Chondrocyte (in vitro differentiated cells): ENCODE measurements around the gene DYNLT5. TPM values are rescaled to one million over a fixed set of nuclear protein-coding genes. Genes with fewer than 3 reads are reported as not detected.
A peak's percentile ranks its signal among the peaks of the same experiment; 100 is the strongest.

Experiments used
- DNase-seq: peaks from one replicate; pipeline ENCODE4 v3.0.0; 2021; ENCODE audit warnings: mixed read lengths, low spot score
- H3K27ac Mint-ChIP-seq: one replicate; pipeline ENCODE4 v1.8.0; 2021; ENCODE audit warnings: mild to moderate bottlenecking, moderate library complexity, mixed read lengths; ENCODE audit not compliant: unreplicated experiment
- H3K27me3 Mint-ChIP-seq: 2 replicates; pipeline ENCODE4 v1.8.0; 2021; ENCODE audit warnings: low read depth, mixed read lengths
- H3K36me3 Mint-ChIP-seq: 2 replicates; pipeline ENCODE4 v1.8.0; 2021; ENCODE audit warnings: low read depth, mixed read lengths
- H3K4me1 Mint-ChIP-seq: 2 replicates; pipeline ENCODE4 v1.8.0; 2021; ENCODE audit warnings: low read depth, mild to moderate bottlenecking, mixed read lengths
- H3K4me3 Mint-ChIP-seq: one replicate; pipeline ENCODE4 v1.8.0; 2021; ENCODE audit warnings: mild to moderate bottlenecking, moderate library complexity, mixed read lengths; ENCODE audit not compliant: unreplicated experiment
- H3K9me3 Mint-ChIP-seq: 2 replicates; pipeline ENCODE4 v1.8.0; 2021; ENCODE audit warnings: low read depth, mixed read lengths
- long read RNA-seq: library from polyadenylated mRNA; stranded (forward); transcript quantifications from one replicate; pipeline ENCODE4 v2.0.0, GENCODE V29; 2021
- total RNA-seq: library from RNA; stranded (reverse); gene quantifications from 3 replicates; pipeline ENCODE4 v1.2.1, GENCODE V29; 2021
- TF ChIP-seq, protein P1 (sequence below): fragments of 200-600 bp; sonication (generic); IDR thresholded peaks from 2 replicates; pipeline ENCODE4 v1.5.0; 2021; ENCODE audit warnings: antibody characterized with exemption, mild to moderate bottlenecking, moderate library complexity

Gene DYNLT5
- total RNA-seq = not detected in 3 replicates
- long read RNA-seq = 0 reads

DNA sequence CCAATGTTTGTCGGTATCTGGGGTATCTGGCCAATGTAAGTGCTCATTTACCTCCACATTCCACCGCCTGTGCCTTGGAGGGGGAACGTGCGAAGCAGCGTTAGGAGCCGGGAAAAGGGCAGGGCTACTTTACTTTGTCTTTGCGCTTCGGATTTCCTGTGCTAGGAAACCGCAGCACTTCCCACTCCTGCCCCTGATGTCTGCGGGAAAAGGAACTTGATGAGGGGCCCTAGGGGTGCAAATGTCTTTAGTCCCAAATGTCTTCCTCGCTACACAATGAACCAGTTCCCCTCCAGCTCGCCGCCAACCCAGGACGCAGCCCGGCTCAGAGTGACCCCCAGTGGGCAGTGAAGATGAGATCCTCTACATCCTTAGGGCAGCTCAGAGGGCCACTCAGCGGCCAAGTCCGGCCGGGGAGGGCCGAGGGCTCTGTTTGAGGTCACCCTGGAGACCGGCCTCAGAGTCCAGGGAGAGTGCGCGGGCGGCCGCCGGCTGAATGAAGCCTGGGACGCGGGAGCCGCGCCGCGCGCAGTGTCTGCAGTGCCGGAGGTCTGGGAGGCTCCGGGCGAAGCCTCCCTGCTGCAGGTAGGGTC, at the start of gene DYNLT5:
DYNLT5 (plus strand) TSS at position 460 of the 593 bp plus-strand sequence. CDS start 2,200 bp downstream, outside the sequence.
- Mint-ChIP-seq H3K4me1 (peaks cover 20% of the 10 kb centered on the region), H3K27ac (no peak within 1 kb of the TSS), H3K9me3 (no peaks in the 10 kb centered on the region), H3K4me3 (peak within 1 kb of the TSS; percentile 72), H3K27me3 (no peaks in the 10 kb centered on the region), H3K36me3 (no peaks in the 10 kb centered on the region)
- DNase-seq = peak; percentile 84
- TF ChIP-seq, protein P1, sequence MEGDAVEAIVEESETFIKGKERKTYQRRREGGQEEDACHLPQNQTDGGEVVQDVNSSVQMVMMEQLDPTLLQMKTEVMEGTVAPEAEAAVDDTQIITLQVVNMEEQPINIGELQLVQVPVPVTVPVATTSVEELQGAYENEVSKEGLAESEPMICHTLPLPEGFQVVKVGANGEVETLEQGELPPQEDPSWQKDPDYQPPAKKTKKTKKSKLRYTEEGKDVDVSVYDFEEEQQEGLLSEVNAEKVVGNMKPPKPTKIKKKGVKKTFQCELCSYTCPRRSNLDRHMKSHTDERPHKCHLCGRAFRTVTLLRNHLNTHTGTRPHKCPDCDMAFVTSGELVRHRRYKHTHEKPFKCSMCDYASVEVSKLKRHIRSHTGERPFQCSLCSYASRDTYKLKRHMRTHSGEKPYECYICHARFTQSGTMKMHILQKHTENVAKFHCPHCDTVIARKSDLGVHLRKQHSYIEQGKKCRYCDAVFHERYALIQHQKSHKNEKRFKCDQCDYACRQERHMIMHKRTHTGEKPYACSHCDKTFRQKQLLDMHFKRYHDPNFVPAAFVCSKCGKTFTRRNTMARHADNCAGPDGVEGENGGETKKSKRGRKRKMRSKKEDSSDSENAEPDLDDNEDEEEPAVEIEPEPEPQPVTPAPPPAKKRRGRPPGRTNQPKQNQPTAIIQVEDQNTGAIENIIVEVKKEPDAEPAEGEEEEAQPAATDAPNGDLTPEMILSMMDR = peak; percentile 61

- no peak for DNase-seq
- H3K36me3 Mint-ChIP-seq = peaks cover 3% of the 10 kb centered on the region
- TF ChIP-seq, protein P1 = no peak
- H3K4me1 Mint-ChIP-seq = peaks cover 20% of the 10 kb centered on the region
- no peak overlapping the region for H3K4me3 Mint-ChIP-seq
- no peaks in the 10 kb centered on the region for H3K27me3 Mint-ChIP-seq
- H3K27ac Mint-ChIP-seq = no peak overlapping the region
- H3K9me3 Mint-ChIP-seq = no peaks in the 10 kb centered on the region
Measured at GRCh38 chr1:66704177-66704875, 47.9 kb upstream of the DYNLT5 start.

DNA sequence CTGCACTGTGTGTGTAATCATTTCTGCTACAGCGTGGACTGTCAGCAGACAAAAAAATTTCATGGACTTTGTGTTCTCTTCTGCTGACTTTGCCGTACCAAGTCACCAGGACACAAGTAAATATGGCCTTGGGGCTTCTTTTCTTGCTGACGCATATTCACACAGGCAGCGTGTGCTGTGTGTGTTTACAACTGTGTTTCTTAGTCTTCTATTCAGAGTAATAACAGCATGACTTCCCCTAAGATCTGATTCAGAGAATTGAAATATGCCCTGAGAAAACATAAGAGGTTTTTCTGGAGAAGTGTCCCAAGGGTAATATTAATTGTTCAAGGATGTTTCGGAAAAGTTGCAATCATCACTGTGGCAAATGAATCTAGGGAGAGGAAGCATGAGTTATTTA, 47.1 kb upstream of the DYNLT5 start:
- H3K4me3 Mint-ChIP-seq = no peak overlapping the region
- no peaks in the 10 kb centered on the region for H3K9me3 Mint-ChIP-seq
- peaks cover 20% of the 10 kb centered on the region for H3K4me1 Mint-ChIP-seq
- no peak for DNase-seq
- TF ChIP-seq, protein P1 = no peak
- H3K27ac Mint-ChIP-seq = peak overlapping the region; percentile 73
- H3K36me3 Mint-ChIP-seq = peaks cover 1% of the 10 kb centered on the region
- no peaks in the 10 kb centered on the region for H3K27me3 Mint-ChIP-seq

- Mint-ChIP-seq H3K4me1 (peaks cover 6% of the 10 kb centered on the region), H3K27me3 (no peaks in the 10 kb centered on the region), H3K9me3 (no peaks in the 10 kb centered on the region), H3K36me3 (no peaks in the 10 kb centered on the region), H3K4me3 (no peak overlapping the region), H3K27ac (no peak overlapping the region)
- TF ChIP-seq, protein P1 = peak; percentile 71
- no peak for DNase-seq
Measured at GRCh38 chr1:66711420-66711819, 40.8 kb upstream of the DYNLT5 start.

DNA sequence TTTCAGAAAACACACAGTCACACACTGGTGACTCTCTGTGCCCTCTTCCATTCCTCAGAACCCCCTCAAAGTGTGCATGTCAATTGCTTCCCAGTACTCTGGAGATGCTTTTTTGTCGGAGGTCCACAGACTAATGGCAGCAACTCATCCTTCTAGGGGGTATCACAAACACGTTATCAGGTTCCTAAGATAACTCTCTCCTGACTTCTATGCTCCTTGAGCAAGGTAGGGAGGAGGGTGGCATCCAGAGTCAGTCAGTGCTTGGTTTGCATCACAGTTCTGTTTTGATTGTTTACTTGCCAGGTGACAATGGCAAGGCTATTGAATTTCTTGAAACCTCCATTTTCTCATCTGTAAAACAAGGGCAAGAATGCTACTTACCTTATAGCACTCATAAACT, 39.4 kb upstream of the DYNLT5 start:
- Mint-ChIP-seq H3K27me3 (no peaks in the 10 kb centered on the region), H3K9me3 (no peaks in the 10 kb centered on the region), H3K4me3 (no peak overlapping the region), H3K27ac (no peak overlapping the region), H3K36me3 (no peaks in the 10 kb centered on the region), H3K4me1 (peaks cover 6% of the 10 kb centered on the region)
- TF ChIP-seq, protein P1 = no peak
- no peak for DNase-seq
